Keratinocyte (primary cell): Measurements from ENCODE around the gene LGALS14. TPM values are rescaled to one million over a fixed set of nuclear protein-coding genes. Genes with fewer than 3 reads are reported as not detected.

Experiments used
- DNase-seq: peaks from one replicate; pipeline ENCODE4 v3.0.0-alpha.2; 2011; ENCODE audit warnings: low read depth, missing footprints, low spot score
- FAIRE-seq: peaks from 2 replicates; lab custom pipeline; 2011; peaks lifted over from hg19 to GRCh38; lab: Jason Lieb, UNC
- H2AFZ ChIP-seq: 2 replicates; pipeline ENCODE4 v1.6.0; 2012; ENCODE audit warnings: low read length, control low read depth, inconsistent platforms; ENCODE audit not compliant: control insufficient read depth
- H3K27ac ChIP-seq: 2 replicates; pipeline ENCODE4 v1.5.1; 2011; ENCODE audit warnings: low read length; ENCODE audit not compliant: control insufficient read depth, insufficient read depth
- H3K27me3 ChIP-seq: 3 replicates; pipeline ENCODE4 v1.6.0; 2011; ENCODE audit warnings: low read length; ENCODE audit not compliant: control insufficient read depth, insufficient read depth; ENCODE audit errors: extremely low read depth
- H3K36me3 ChIP-seq, 2 experiments: 2 replicates in 1 of 2; 3 replicates in 1 of 2; pipeline ENCODE4 v1.5.1; 2011; ENCODE audit warnings: low read length in 2 of 2, mild to moderate bottlenecking in 1 of 2; ENCODE audit not compliant: control insufficient read depth in 2 of 2, insufficient read depth in 2 of 2; ENCODE audit errors: extremely low read depth in 1 of 2
- H3K4me1 ChIP-seq: 3 replicates; pipeline ENCODE4 v1.5.1; 2011; ENCODE audit warnings: low read length; ENCODE audit not compliant: control insufficient read depth, insufficient read depth; ENCODE audit errors: extremely low read depth
- H3K4me2 ChIP-seq: 3 replicates; pipeline ENCODE4 v1.6.0; 2011; ENCODE audit warnings: low read depth, low read length; ENCODE audit not compliant: control insufficient read depth, insufficient read depth; ENCODE audit errors: extremely low read depth
- H3K4me3 ChIP-seq, 3 experiments: fragments of 200-600 bp in 1 of 3; sonication (generic) in 1 of 3; 2 replicates in 2 of 3; 3 replicates in 1 of 3; pipeline ENCODE4 v1.5.1; 2011 to 2016; ENCODE audit warnings: low read length in 3 of 3, mild to moderate bottlenecking in 3 of 3, control low read depth in 2 of 3, inconsistent platforms in 1 of 3, low read depth in 1 of 3, mixed read lengths in 1 of 3, mixed run types in 1 of 3, moderate library complexity in 1 of 3; ENCODE audit not compliant: control insufficient read depth in 2 of 3, insufficient read depth in 2 of 3; ENCODE audit errors: extremely low read depth in 1 of 3
- H3K79me2 ChIP-seq: 2 replicates; pipeline ENCODE4 v1.6.0; 2012; ENCODE audit warnings: low read length; ENCODE audit not compliant: control insufficient read depth, insufficient read depth
- H3K9ac ChIP-seq: 3 replicates; pipeline ENCODE4 v1.6.0; 2011; ENCODE audit warnings: low read length; ENCODE audit not compliant: control insufficient read depth, insufficient read depth; ENCODE audit errors: extremely low read depth
- H3K9me1 ChIP-seq: 3 replicates; pipeline ENCODE4 v1.6.0; 2011; ENCODE audit warnings: low read length; ENCODE audit not compliant: control insufficient read depth, insufficient read depth; ENCODE audit errors: extremely low read depth
- H3K9me3 ChIP-seq: 2 replicates; pipeline ENCODE4 v1.5.1; 2012; ENCODE audit warnings: low read depth, low read length; ENCODE audit not compliant: control insufficient read depth
- H4K20me1 ChIP-seq: 3 replicates; pipeline ENCODE4 v1.6.0; 2011; ENCODE audit warnings: low read length; ENCODE audit not compliant: control insufficient read depth, insufficient read depth; ENCODE audit errors: extremely low read depth
- EZH2 ChIP-seq: IDR thresholded peaks from one replicate; pipeline ENCODE4 v1.6.1; 2012; ENCODE audit warnings: inconsistent platforms, mild to moderate bottlenecking, low read length, moderate library complexity
- dilution Hi-C: fragments of 300-500 bp; cut with MboI; formaldehyde crosslinking; loops from one replicate; pipeline ENCODE4 v1.7.0; 2020; ENCODE audit warnings: low sequenced_read_pairs; ENCODE audit not compliant: extremely low pct_ligation_motif_present
- polyA plus RNA-seq, 5 experiments: library from polyadenylated mRNA; depleted of rRNA in 3 of 5; stranded (reverse) in 3 of 5; stranded (forward) in 1 of 5; unstranded in 1 of 5; fragments of >200 nt; gene quantifications; 1 replicate in 1 of 5; 2 replicates in 3 of 5; 3 replicates in 1 of 5; pipeline versions ENCODE4 v1.2.1 to v1.2.3, GENCODE V29; 2011 to 2012; ENCODE audit warnings: missing spikeins in 2 of 5, low read depth in 1 of 5, low replicate concordance in 1 of 5
- TF ChIP-seq, protein P1 (sequence below), 3 experiments: IDR thresholded peaks in 1 of 3; conservative IDR thresholded peaks in 1 of 3; optimal IDR thresholded peaks in 1 of 3; 2 replicates in 2 of 3; 3 replicates in 1 of 3; pipeline versions ENCODE3 to v1.5.1; 2011; ENCODE audit warnings: low read length in 3 of 3, mild to moderate bottlenecking in 3 of 3, moderate library complexity in 2 of 3, control low read depth in 1 of 3, inconsistent platforms in 1 of 3; ENCODE audit not compliant: insufficient read depth in 2 of 3; ENCODE audit errors: extremely low read depth in 1 of 3

LGALS14 gene
- polyA plus RNA-seq, 1 donor (not counting 4 experiments of a cell fraction or from before 2014, with no cell fraction given): not detected

DNA sequence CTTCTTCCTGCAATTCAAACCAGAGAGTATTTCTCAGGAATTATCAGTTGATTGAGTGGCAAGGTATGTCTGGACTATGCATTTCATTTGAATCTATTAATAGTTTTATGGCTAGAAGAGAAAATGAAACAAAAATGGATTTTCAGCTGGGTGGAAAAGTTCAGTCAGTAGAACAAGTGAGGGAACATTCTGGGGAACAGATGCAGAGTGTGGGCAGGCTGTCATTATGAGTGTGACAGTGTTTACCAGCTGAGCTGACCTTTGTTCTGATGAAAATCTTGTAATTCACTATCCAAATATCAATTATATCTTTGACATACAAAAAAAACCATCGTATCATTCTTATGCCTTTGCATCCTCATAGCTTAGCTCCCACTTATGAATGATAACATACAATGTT lies 36.1 kb downstream of the LGALS14 start:
- DNase-seq (no peak), FAIRE-seq (no peak)
- H3K27ac ChIP-seq: no peak overlapping the region
- TF ChIP-seq EZH2: no peak
- TF ChIP-seq, protein P1, sequence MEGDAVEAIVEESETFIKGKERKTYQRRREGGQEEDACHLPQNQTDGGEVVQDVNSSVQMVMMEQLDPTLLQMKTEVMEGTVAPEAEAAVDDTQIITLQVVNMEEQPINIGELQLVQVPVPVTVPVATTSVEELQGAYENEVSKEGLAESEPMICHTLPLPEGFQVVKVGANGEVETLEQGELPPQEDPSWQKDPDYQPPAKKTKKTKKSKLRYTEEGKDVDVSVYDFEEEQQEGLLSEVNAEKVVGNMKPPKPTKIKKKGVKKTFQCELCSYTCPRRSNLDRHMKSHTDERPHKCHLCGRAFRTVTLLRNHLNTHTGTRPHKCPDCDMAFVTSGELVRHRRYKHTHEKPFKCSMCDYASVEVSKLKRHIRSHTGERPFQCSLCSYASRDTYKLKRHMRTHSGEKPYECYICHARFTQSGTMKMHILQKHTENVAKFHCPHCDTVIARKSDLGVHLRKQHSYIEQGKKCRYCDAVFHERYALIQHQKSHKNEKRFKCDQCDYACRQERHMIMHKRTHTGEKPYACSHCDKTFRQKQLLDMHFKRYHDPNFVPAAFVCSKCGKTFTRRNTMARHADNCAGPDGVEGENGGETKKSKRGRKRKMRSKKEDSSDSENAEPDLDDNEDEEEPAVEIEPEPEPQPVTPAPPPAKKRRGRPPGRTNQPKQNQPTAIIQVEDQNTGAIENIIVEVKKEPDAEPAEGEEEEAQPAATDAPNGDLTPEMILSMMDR (optimal IDR thresholded peaks at IDR 0.05 in 1 of 3, IDR thresholded peaks at IDR 0.05 in 1 of 3, conservative IDR thresholded peaks at IDR 0.05 in 1 of 3; ENCODE audit: extremely low read depth in 1 of 3, insufficient read depth in 2 of 3, low read length in 3 of 3): no peak
- no peak overlapping the region for H3K4me2 ChIP-seq
- dilution Hi-C loops: no loop called here
- peaks cover 9% of the 10 kb centered on the region for H3K27me3 ChIP-seq
- no peaks in the 10 kb centered on the region for H3K4me1 ChIP-seq
- H2AFZ ChIP-seq: no peak overlapping the region
- H3K4me3 ChIP-seq: no peak overlapping the region
- H3K9me1 ChIP-seq: no peaks in the 10 kb centered on the region
- H3K9me3 ChIP-seq: no peaks in the 10 kb centered on the region
- no peaks in the 10 kb centered on the region for H3K36me3 ChIP-seq
- H3K9ac ChIP-seq: no peak overlapping the region
- H4K20me1 ChIP-seq: no peaks in the 10 kb centered on the region
- no peaks in the 10 kb centered on the region for H3K79me2 ChIP-seq

DNA sequence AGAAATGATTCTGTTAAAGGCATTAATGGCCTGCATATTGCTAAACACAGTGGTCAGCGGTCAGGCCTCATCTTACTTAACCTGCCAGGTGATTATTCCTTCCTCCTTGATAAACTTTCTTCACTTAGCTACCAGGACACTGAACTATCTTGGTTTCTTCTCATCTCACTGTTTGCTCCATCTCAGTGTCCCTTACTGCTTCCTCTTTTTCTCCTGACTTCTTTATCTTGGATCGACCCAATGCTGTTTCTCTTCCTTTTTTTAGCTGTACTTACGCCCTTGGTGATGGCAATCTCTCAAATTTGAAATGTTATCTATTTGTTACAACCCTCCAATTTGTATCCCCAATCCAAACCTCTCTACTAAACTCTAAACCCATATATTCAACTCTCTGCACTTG lies 41.4 kb downstream of the LGALS14 start:
- Histone ChIP-seq H3K4me2 (no peak overlapping the region), H2AFZ (no peak overlapping the region), H3K79me2 (no peaks in the 10 kb centered on the region), H3K27ac (no peak overlapping the region), H3K4me3 (no peak overlapping the region), H4K20me1 (no peaks in the 10 kb centered on the region), H3K9me3 (no peaks in the 10 kb centered on the region), H3K36me3 (no peaks in the 10 kb centered on the region), H3K9me1 (no peaks in the 10 kb centered on the region), H3K4me1 (no peaks in the 10 kb centered on the region), H3K9ac (no peak overlapping the region), H3K27me3 (no peaks in the 10 kb centered on the region)
- FAIRE-seq (no peak), DNase-seq (no peak)
- TF ChIP-seq EZH2: no peak
- TF ChIP-seq, protein P1 (optimal IDR thresholded peaks at IDR 0.05 in 1 of 3, IDR thresholded peaks at IDR 0.05 in 1 of 3, conservative IDR thresholded peaks at IDR 0.05 in 1 of 3; ENCODE audit: extremely low read depth in 1 of 3, insufficient read depth in 2 of 3, low read length in 3 of 3): no peak
- dilution Hi-C loops: no loop called here
